SK-MEL-5 (cell line): ENCODE results near the gene GLIS1. TPM values are rescaled to one million over a fixed set of nuclear protein-coding genes. Genes with fewer than 3 reads are reported as not detected.

ENCODE experiments used
- DNase-seq: peaks from one replicate; pipeline ENCODE4 v3.0.0-alpha.2; 2016; ENCODE audit warnings: low read depth, low spot score
- in situ Hi-C: cut with HindIII; loops from 2 replicates; pipeline ENCODE4 v1.10.0; 2016; ENCODE audit warnings: low sequenced_read_pairs, high pct_unique_total_duplicates, low pct_unique_long_range_greater_than_20kb
- total RNA-seq: library from RNA; depleted of rRNA; stranded (reverse); fragments of >200 nt; shearing (Covaris generic); gene quantifications from 2 replicates; pipeline ENCODE4 v1.2.3, GENCODE V29; 2014

The GLIS1 gene
- total RNA-seq, 1 experiment from 2014 or later, result 0.16 TPM

DNA sequence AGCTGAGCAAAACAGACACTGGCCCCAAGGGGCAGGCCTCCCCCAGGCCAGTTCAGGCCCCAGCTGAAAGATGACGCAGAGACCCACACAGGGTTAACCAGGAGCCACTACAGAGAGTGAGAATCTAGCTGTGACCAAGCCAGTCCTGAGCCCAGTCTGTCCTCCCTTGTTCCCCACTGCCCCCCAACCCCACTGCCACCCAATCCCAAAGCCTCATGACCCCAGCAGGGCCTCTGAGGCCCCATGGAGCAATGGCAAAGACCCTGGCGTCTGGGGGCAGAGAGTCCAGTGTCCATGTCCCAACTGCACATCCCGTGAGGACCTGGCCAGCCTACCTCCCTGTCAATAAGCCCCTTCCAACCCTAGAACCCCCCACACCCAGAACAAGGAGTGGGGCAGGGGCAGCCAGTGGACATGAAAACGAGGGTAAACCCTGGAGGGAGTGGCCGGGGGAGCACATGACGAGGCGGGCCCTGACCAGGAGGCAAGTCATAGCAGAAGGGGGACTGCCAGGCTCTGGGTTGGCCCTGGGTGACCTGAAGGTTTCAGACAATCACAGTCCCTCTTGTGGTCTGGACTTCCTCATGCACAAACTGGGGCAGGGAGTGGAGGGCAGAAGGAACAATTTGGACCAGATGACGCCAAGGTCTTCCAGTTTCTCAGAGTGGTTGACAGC is 100.5 kb downstream of the GLIS1 start:
- in situ Hi-C loops, result no loop called here
- DNase-seq, result no peak

DNA sequence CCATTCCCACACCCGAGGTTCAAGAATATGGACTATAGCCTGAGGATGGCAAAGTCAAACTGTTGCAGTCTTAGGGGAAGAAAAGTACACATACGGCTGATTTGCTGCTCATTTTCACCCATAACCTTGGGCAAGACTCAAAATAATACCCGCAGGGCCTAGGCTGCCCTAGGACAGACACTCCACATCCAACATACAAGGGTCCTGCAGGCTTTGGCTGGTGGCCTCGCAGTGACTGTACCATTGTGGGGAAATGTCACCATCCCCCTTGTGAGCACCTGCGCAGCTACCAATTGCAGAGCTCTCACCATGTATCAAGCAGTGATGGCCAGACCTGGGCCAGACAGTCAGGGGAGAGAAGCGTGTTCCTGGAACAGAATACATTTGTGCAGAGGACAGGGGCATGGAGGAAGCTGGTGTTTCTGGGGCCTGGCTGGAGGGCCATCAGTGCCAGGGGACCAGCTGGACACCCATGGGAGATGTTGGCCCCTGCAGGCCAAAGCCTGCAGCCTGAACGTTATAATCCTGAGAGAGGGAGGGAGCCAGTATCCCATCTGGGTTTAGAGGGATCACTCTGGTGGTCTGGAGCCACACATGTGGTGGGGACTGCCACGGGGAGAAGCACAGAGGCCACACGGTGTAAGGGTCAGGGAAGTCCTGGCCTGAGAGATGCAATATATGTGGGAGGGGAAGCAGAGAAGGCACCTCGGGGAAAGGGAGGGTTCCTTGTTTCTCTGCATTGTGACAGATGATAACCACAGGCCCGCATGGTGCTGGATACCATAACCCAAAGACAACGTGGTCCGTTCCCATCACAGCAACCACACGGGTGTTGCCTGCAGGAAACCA is 101.2 kb downstream of the GLIS1 start:
- no peak for DNase-seq
- in situ Hi-C loops, result no loop called here

DNA sequence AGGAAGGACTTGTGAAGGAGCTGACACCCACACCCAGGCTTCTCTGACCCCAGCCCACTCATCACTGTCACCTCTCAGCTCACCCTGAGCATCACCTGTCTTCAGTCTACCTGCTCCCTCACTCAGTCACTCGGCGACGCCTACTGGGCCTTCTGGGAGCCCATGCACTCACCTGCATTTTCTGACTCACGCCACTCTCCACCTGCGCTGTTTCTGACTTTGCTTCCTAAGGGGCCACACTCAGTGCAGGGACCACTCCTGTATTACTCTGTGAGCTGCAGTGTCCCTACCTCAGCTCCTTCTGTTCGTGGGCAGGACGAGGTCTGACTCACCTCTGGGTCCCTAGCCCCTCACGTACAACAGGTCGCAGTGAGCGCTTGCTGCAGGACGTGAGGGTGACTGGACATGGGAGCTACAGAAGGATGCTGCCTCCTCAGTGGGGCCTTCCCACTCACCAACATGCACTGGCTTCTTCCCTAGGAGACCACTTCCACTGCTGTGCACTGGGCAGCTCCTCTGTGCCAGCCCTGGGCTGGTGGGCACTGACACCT is 102.3 kb downstream of the GLIS1 start:
- DNase-seq, result no peak
- in situ Hi-C loops, result no loop called here

DNA sequence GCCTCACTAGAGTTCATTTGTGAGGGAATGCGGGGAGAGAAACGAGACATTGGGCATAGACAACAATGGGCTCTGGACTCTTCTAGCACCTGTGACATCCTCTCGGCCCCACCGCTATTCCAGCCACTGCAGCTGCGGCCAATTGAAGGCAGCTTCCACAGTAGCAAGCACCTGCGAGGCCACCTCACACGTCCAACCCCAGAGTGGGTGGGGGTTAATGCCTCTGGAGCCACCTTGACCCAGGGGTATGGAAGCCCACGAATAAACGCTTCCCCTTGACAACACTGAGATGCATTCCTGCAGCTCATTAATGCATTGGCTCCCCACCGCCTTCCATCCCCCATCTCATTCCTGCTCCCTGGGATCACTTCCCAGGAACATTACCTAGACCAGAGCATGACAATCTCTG is 104.4 kb downstream of the GLIS1 start:
- in situ Hi-C loops, result no loop called here
- DNase-seq, result no peak

DNA sequence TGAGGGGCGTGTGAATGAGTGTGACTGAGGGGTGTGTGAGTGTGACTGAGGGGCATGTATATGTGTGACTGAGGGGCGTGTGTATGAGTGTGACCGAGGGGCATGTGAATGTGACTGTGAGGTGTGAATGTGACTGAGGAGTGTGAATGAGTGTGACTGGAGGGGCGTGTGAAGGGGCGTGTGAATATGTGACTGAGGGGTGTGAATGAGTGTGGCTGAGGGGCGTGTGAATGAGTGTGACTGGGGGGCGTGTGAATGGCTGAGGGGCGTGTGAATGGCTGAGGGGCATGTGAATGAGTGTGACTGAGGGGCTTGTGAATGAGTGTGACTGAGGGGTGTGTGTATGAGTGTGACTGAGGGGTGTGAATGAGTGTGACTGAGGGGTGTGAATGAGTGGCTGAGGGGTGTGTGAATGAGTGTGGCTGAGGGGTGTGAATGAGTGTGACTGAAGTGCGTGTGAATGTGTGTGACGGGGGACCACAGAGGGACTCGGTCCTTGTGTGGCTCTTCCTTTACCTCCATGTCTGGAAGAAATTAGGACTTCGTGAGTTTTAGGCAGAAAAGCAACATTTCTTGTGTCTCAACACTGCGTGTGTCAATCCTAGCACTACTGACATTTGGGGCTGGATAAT is 105.8 kb downstream of the GLIS1 start:
- in situ Hi-C loops, result no loop called here
- no peak for DNase-seq

DNA sequence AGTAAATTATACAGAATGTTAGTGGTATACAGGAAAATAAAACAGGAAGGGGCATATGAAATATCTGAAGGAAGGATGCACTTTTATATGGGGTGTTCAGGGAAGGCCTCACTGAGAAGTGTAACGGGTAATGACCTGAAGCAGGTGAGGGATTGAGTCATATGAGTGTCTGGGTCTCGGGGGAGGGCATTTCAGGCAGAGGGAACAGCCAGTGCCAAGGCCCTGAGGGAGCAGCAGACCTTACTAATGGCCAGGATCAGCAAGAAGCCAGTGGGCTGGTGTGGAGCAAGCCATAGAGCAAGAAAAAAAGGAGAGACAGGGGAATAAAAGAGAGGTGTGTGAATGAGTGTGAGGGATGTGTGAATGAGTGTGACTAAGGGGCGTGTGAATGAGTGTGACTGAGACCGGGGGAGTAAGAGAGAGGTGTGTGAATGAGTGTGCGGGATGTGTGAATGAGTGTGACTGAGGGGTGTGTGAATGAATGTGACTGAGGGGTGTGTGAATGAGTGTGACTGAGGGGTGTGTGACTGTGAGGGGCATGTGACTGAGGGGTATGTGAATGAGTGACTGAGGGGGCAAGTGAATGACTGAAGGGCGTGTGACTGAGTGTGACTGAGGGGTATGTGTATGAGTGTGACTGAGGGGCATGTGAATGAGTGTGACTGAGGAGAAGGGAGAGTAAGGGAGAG is 107.2 kb downstream of the GLIS1 start:
- no peak for DNase-seq
- in situ Hi-C loops, result no loop called here

DNA sequence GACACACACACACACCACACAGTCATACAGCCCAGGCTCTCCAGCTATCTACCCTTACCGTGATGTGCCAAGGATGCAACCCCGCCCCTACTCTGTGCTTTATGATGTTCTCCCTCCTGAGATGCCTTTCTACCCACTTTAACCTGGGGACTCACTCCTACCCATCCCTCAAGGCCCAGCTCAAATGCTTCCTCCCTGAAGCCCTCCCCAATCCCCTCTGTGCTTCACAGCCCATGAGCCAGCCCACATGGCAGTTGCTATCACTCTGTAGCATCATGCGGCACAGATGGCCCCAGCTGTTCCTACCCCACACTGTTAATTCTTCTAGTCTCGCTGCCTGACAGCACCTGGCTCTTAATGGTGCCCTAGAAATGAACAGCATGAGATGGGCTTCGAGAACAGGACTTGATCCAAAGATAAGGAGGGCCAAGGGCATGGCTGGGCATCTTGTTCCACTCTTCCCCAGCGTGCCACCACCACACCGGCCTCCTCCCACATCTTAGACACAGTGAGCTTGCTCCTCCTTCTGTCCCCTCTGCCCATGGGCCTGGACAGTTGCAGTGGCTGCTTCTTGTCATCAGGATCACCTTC is 109.8 kb downstream of the GLIS1 start:
- in situ Hi-C loops, result no loop called here
- DNase-seq, result no peak

DNA sequence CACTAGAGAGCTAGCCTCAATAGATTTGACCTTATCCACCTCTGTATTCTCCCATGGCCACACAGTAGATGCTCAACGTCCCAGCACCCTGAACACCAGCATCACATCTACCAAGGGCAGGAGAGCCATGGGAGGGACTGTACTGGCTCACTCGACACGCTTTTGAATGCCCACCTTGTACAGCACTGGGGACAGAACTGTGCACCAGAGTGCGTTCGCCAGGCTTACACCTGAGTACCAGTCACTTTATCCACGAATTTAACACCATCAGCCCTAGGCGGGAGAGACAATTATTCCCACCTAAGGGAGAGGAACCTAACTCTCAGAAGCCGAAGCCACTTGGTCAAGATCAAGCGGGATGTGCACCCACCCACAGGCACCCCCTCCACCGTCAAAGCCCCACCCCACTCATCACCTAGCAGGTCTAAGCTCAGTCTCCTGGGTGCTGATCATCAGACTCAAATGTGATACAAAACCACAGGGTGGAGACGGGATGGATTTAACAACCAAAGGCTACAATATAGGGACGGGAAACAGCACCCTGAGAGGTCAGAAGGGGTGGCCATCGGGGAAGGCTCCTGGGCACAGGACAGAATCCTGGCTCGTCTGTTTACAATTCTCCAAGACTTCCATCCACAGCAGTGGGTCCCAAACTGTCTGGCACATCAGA is 110.5 kb downstream of the GLIS1 start:
- in situ Hi-C loops, result no loop called here
- DNase-seq, result no peak

DNA sequence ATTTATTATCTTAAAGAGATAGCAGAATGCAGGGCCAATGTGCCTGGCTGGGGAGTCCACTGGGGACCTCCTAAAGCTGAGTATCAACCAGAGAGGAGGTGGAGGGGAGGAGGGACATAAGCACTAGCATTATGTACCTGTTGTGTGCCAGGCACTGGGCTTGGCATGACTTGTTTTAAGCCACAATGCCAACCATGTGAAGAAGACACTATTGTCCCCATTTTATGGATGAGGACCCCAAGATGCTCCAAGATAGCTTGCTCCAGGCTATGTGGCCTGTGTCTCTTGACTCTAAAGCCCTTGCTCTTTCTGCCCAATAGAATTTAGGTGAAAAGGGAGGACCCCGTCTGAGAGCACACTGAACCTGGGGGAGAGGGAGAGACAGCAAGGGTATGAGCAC is 111.3 kb downstream of the GLIS1 start:
- in situ Hi-C loops, result no loop called here
- DNase-seq, result no peak

DNA sequence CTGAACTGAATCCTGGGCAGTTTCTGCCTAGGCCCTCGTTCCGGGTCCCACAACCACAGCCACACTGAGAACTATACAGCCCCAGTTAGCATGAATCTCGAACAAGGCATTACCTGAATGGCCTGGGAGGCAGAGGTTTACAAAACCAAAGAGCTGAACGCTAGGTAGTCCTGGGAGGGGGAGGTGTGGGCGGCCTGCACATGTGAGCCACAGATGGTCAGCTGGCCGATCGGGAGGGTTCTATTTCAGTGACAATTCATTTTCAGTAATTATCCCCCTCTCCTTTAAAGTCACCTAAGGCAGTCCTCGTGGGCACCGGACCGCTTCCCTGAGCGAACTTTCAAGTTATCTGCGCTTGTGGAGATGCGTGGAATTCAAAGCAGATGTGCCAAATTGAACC is 111.9 kb downstream of the GLIS1 start:
- in situ Hi-C loops, result no loop called here
- DNase-seq, result no peak

DNA sequence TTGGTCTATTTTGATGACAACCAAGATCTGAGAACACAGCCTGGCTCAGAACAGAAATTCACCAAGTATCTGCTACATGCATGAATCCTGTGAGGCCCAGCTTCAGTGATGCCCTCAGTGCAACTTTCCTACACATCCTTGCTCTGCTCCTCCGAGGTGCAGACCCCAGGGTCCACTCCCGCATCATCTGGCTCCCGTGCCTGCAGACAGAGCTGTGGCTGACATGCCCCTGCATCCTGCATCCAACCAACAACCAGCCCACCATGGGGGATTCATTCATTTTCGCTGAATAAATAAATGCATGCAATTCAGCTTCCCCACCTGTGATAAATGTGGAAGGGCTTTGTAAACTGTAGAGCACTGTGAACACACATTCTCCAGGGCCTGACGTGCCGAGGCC is 112.3 kb downstream of the GLIS1 start:
- no peak for DNase-seq
- in situ Hi-C loops, result no loop called here

DNA sequence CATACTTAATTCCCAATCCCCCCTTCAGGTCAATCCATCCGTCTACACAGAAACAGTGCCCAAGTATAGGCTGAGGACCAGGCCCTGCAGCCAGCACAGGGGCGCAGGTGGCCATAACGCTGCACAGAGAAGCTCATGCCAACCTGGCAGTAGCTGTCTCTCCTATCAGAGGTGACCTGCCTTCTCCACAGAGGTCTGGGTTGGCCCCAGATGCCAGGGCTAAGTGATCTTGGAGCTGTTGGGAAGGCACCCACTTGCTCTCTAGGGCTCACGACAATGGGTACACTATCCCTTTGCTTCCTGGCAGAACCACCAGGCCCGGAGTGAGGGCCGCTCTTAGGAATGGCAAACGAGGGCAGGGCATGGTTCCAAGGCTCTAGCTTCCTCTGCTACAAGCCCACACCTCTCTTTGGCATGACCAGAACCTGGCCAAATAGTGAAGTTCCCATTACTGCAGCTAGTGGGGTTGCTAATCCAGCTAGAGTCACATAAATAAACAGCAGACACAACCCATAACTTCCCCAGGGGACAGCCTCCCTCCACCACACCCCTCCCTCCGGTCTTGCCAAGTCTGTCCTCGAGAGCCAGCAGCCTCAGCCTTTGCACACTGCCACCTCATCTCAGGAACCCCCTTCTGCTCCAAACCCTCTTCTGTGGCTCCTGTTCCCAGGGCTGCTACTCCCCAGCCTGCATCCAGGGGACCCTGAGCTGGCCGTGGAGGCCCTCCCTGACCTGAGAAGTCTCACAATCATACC is 113.0 kb downstream of the GLIS1 start:
- in situ Hi-C loops, result no loop called here
- DNase-seq, result no peak

DNA sequence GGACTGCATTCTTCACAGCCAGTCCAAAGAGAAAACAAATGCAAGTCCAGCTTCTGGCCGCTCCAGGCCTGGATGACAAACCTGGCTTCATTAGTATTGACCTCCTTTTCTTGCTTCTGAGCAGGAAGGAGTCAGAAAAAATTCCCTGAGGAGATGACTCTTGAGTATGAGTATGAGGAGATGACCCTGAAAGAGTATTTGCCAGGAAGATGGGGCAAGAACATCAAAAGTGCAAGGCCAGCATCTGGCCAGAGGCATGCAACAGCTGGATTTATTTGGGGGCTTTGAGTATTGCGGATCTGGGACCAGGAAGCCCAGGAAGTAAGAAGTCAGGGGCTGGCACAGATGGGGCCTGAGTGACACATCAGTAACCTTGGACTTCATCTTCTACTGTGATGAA is 113.9 kb downstream of the GLIS1 start:
- in situ Hi-C loops, result no loop called here
- DNase-seq, result no peak

DNA sequence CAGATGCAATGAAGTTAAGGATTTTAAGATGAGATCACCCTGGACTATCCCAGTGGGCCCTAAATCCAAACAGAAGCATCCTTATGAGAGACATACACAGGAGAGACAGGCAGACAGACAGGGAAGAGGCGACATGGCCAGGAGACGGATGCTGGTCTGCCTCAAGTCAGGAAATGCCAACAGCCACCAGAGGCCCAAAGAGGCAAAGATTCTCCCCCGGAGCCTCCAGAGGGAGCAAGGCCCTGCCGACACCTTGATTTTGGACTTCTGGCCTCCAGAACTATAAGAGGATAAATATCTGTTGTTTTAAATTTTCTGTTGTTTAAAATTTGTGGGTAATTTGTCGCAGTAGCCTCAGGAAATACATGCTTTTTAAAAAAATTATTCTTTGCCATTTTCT is 116.4 kb downstream of the GLIS1 start:
- in situ Hi-C loops, result no loop called here

DNA sequence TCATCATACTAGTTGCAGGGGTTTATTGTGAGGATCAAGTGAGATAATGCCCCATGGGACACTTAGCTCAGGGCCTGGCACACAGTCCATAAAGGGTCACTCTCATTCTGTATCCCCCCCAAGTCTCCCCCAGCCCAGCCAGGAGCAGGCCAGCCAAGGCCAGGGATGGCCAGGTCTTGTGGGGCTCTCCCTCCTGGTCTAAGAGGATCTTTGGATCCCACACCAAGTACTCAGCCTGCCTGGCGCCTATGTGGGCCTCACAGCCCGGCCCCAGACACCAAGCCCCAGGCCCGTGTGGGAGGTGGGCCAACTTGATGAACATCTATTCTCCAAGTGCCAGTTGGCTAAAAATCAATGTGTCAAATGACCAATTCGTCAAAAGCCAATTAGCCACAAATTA is 117.8 kb downstream of the GLIS1 start:
- in situ Hi-C loops, result no loop called here
- DNase-seq, result no peak

More for the DNA sequence above, 116.4 kb downstream of the GLIS1 start:
- DNase-seq, result no peak

DNA sequence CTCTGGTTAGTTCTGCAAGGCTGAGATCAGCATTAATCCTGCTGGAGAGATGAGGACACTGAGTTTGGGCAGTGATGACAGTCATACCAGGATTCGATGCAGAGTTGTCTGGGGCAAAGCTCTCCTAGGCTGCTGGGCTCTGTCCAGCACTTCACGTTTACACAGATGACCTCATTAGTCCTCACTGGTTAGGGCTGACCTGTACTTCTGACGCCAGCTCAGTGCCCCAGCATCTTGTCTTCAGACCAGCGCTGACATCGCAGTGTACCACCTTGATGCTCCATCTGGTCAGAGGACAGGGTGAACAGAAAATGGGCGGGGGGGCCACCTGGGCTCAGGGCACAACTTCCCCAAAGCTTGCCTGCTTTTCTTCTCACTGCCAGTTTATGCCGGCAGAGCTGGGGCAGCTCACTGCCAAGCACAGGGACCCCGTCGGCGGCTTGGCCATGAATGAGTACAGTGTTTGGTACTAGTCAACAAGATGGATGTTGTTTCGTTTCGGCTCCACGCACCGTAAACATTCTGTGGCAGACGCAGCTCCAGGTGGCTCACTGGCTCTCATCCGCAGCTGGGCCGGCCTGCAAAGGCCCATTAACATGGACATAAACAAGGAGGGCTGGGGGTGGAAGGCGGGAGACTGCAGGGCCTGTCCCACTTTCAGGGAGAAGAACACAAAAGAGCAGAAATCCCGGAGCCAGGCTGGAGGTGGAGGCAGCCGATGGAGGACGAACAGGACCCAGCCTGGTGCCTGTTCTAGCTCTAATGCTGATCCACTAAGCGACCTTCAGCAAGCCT is 118.7 kb downstream of the GLIS1 start:
- DNase-seq, result no peak
- in situ Hi-C loops, result no loop called here
